ENCODE measurements around the gene PUDP. TPM values are rescaled to one million over a fixed set of nuclear protein-coding genes. Genes with fewer than 3 reads are reported as not detected.
"Not testable (repeated sequence)": the region's sequence is repeated elsewhere in the genome, so short reads cannot be mapped to it uniquely, and the experiment has no call there.

PUDP gene
- total RNA-seq, 3 donors from 2014 or later, result 6.2 to 20.3 (median 17.9) TPM

GRCh38 chrX:7024850-7025249 lies 123.1 kb downstream of the PUDP start:
- H3K36me3 ChIP-seq, result no peaks in the 10 kb centered on the region
- no peaks in the 10 kb centered on the region for H3K4me1 ChIP-seq
- intact Hi-C loops (cut with DNase I; ENCODE audit: low total_unique reads), result no loop called here
- no peak for TF ChIP-seq CTCF (IDR thresholded peaks at IDR 0.05)
- H3K27me3 ChIP-seq, result no peaks in the 10 kb centered on the region
- no peaks in the 10 kb centered on the region for H3K9me3 ChIP-seq
- no peak overlapping the region for H3K27ac ChIP-seq
- DNase-seq (ENCODE audit: low spot score in 2 of 2), result no peak
- H3K4me3 ChIP-seq, result no peak overlapping the region

GRCh38 chrX:7022996-7023395 lies 125.0 kb downstream of the PUDP start:
- H3K4me1 ChIP-seq; H3K9me3 ChIP-seq; H3K27ac ChIP-seq; H3K4me3 ChIP-seq; H3K27me3 ChIP-seq; H3K36me3 ChIP-seq; DNase-seq (ENCODE audit: low spot score in 2 of 2); intact Hi-C loops (cut with DNase I; ENCODE audit: low total_unique reads): not testable (repeated sequence)

- intact Hi-C loops (cut with DNase I; ENCODE audit: low total_unique reads), result no loop called here
- H3K9me3 ChIP-seq, result no peaks in the 10 kb centered on the region
- no peak overlapping the region for H3K4me3 ChIP-seq
- TF ChIP-seq POLR2AphosphoS5 (IDR thresholded peaks at IDR 0.05), result no peak
- no peak for TF ChIP-seq CTCF (IDR thresholded peaks at IDR 0.05)
- TF ChIP-seq POLR2A (IDR thresholded peaks at IDR 0.05), result no peak
- no peaks in the 10 kb centered on the region for H3K27me3 ChIP-seq
- no peaks in the 10 kb centered on the region for H3K4me1 ChIP-seq
- no peak overlapping the region for H3K27ac ChIP-seq
- H3K36me3 ChIP-seq, result no peaks in the 10 kb centered on the region
- DNase-seq (ENCODE audit: low spot score in 2 of 2), result no peak
Measured at GRCh38 chrX:7021991-7022390, 126.0 kb downstream of the PUDP start.

- Histone ChIP-seq H3K9me3 (no peaks in the 10 kb centered on the region), H3K27ac (no peak overlapping the region), H3K4me1 (no peaks in the 10 kb centered on the region), H3K4me3 (no peak overlapping the region), H3K36me3 (no peaks in the 10 kb centered on the region), H3K27me3 (no peaks in the 10 kb centered on the region)
- intact Hi-C loops (cut with DNase I; ENCODE audit: low total_unique reads), result loop anchor here (10.0 kb wide), 1 partner anchor 1165 kb away; no protein-coding TSS in a partner anchor
- no peak for TF ChIP-seq POLR2AphosphoS5 (IDR thresholded peaks at IDR 0.05)
- no peak for TF ChIP-seq CTCF (IDR thresholded peaks at IDR 0.05)
- no peak for TF ChIP-seq POLR2A (IDR thresholded peaks at IDR 0.05)
- no peak for DNase-seq (ENCODE audit: low spot score in 2 of 2)
Measured at GRCh38 chrX:7019555-7019954, 128.4 kb downstream of the PUDP start.

- not testable (repeated sequence) for H3K36me3 ChIP-seq; H3K27me3 ChIP-seq; H3K9me3 ChIP-seq; DNase-seq (ENCODE audit: low spot score in 2 of 2); H3K27ac ChIP-seq; H3K4me1 ChIP-seq; H3K4me3 ChIP-seq
- intact Hi-C loops (cut with DNase I; ENCODE audit: low total_unique reads), result loop anchor here (10.0 kb wide), 1 partner anchor 1158 kb away; no protein-coding TSS in a partner anchor
Measured at GRCh38 chrX:7012262-7012834, 135.6 kb downstream of the PUDP start.

GRCh38 chrX:7010897-7011296 lies 137.1 kb downstream of the PUDP start:
- not testable (repeated sequence) for DNase-seq (ENCODE audit: low spot score in 2 of 2); H3K27me3 ChIP-seq; H3K4me3 ChIP-seq; H3K36me3 ChIP-seq; H3K27ac ChIP-seq; H3K9me3 ChIP-seq; H3K4me1 ChIP-seq
- intact Hi-C loops (cut with DNase I; ENCODE audit: low total_unique reads), result loop anchor here (10.0 kb wide), 1 partner anchor 1156 kb away; no protein-coding TSS in a partner anchor

GRCh38 chrX:7007328-7007727 lies 140.6 kb downstream of the PUDP start:
- intact Hi-C loops (cut with DNase I; ENCODE audit: low total_unique reads); DNase-seq (ENCODE audit: low spot score in 2 of 2): not testable (repeated sequence)

More at GRCh38 chrX:7007328-7007727, 140.6 kb downstream of the PUDP start:
- H3K36me3 ChIP-seq, H3K9me3 ChIP-seq, H3K27ac ChIP-seq, H3K4me1 ChIP-seq, H3K27me3 ChIP-seq, H3K4me3 ChIP-seq: not testable (repeated sequence)

Other genes starting within 250 kb of the PUDP start
- 10 to 100 TPM in 2 of 3 donors, 1 to 10 TPM in 1; 9.8 to 17.0 (median 10.8) TPM for gene STS, start 441 bp downstream of the PUDP start, total RNA-seq